TTC549 (cell line): ENCODE measurements around the gene IGF2R.
"Not testable (repeated sequence)": the region's sequence is repeated elsewhere in the genome, so short reads cannot be mapped to it uniquely, and the experiment has no call there.

Experiments
- FAIRE-seq: peaks from 2 replicates; lab custom pipeline; 2012; peaks lifted over from hg19 to GRCh38; lab: Jason Lieb, UNC

Gene IGF2R

DNA sequence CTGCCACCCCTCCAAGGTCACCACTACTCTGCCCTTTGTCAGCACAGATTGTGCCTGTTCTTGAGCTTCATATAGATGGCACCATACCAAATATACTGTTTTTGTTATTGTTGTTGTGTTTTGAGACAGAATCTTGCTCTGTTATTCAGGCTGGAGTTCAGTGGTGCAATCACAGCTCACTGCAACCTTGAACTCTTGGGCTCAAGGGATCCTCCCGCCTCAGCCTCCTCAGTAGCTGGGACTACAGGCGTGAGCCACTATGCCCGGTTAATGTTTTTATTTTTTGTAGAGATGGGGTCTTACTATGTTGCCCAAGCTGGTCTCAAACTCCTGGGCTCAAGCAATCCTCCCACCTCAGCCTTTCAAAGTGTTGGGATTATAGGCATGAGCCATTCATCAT is 171.6 kb downstream of the IGF2R start:
- FAIRE-seq = not testable (repeated sequence)

DNA sequence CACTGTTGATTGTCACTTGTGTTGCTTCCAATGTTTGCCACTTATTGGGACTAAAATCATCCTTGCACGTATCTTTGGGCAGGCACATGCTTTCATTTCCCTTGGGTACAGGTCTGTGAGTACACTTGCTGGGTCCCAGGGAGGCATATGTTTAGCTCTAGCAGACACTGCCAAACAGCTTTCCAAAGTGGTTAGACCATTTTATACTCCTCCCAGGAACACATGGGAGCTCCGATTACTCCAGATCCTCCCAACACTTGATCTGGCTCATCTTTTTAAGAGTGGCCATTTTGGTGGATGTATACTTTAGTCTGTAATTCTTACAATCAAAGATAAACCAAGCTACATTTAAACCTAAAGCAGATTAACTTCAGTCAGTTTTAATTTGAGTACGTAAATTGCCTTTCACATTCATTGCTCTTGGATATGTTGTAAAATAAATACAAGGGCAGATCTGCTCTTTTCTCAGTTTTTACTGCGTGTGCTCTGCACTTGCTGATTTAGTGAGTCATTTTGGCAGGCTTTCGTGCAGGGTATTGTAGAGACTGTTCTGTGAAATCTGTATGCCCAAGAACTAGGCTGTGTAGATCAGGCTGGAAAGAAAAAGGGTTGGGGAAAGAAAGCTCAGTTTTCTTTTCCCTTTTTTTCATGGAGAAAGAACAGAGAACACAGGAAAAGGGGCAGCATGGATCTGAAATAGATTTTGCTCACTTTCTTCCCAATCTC is 172.3 kb downstream of the IGF2R start:
- FAIRE-seq = no peak

- FAIRE-seq = no peak
Measured at GRCh38 chr6:160142115-160142715, 173.3 kb downstream of the IGF2R start.

DNA sequence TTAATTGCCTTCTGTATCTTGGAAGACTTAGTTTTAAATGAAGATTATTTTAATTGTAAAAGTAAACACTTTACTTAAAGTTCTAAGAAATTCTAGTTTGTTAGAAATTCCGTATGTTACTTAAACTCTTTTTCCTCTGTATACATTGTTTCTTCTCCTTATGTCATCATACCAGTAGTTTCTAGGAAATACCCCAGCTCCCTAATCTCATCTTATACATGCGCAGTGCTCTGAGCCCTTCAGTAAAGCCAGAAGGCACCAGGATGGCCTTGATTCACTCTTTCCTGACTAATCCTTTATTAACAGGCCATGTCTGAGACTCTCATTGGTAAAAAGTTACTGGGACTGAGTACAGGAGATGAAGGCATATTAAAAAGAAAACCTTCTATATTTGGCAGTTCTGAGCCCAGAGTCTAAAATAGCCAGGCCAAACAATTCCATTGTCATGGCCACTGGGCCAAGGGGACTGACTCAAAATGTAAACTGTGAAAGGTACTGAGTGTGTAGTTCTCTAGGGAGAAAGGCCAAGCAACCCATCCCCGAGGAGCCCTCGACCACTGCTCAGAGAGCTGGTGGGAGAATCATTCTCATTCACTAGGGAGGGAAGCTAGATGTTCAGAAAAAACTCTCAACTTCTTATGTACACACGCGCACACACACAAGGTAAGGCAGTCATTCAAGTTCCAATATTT is 177.7 kb downstream of the IGF2R start:
- FAIRE-seq = no peak

DNA sequence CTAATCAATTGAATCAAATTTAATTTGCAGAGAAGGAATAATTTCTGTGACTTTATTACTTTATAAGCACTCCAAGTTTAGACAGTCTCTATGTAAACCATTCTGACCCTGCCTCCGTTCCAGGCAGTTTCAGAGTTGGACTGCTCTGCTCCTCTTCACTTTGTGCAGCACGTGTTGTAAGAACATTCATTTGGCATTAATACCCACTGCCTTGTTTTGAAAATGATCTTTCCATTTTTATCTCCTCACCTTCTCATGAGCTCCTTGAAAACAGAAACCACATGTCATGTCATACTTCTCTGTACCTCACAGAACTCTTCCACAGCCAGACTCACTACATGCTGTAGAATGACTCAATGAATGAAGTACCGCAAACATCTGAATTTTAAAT is 178.3 kb downstream of the IGF2R start:
- no peak for FAIRE-seq

- no peak for FAIRE-seq
Measured at GRCh38 chr6:160154471-160154870, 185.6 kb downstream of the IGF2R start.

GRCh38 chr6:160156842-160157241 is 188.0 kb downstream of the IGF2R start:
- no peak for FAIRE-seq

DNA sequence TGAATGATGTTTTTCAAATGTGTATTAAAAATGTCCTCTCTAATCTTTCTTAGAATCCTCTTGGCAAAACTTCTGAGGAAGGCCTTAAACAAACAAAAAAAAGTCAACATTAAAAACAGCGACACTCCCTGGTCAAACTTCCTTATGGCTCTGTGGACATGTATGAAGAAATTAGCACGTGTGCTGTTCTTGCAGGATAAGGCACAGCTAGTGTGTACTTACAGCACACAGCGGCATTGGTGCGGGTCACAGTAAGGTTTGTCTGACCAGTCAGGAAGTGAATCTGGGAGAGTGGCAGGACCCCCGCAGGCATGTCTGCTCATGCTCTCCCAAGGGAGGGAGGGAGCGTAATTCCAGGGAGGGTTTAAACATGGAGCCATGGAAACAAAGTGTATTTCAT is 191.6 kb downstream of the IGF2R start:
- no peak for FAIRE-seq
